Measurements from ENCODE around the gene KTN1. TPM values are rescaled to one million over a fixed set of nuclear protein-coding genes. Genes with fewer than 3 reads are reported as not detected.

Gene KTN1
- total RNA-seq, 1 donor from 2014 or later = 179 TPM

- ATAC-seq = peak; percentile 67
- TF ChIP-seq CTCF (IDR thresholded peaks at IDR 0.05) = no peak
- Histone ChIP-seq H3K4me1 (peaks cover 36% of the 10 kb centered on the region), H3K4me3 (peak overlapping the region; percentile 76), H3K27me3 (no peaks in the 10 kb centered on the region), H3K36me3 (no peaks in the 10 kb centered on the region), H3K27ac (peak overlapping the region; percentile 91), H3K9me3 (no peaks in the 10 kb centered on the region)
- DNase-seq = peak; percentile 79
- intact Hi-C loops (cut with DNase I) = no loop called here
These were observed 699 bp downstream of the KTN1 start for GRCh38 chr14:55580470-55581341.

- no peak for TF ChIP-seq CTCF (IDR thresholded peaks at IDR 0.05)
- no peak for ATAC-seq
- peak overlapping the region; percentile 76 for H3K4me3 ChIP-seq
- intact Hi-C loops (cut with DNase I) = no loop called here
- H3K9me3 ChIP-seq = no peaks in the 10 kb centered on the region
- peaks cover 41% of the 10 kb centered on the region for H3K4me1 ChIP-seq
- H3K36me3 ChIP-seq = no peaks in the 10 kb centered on the region
- no peaks in the 10 kb centered on the region for H3K27me3 ChIP-seq
- DNase-seq = no peak
- peak overlapping the region; percentile 91 for H3K27ac ChIP-seq
These were observed 1.4 kb downstream of the KTN1 start for GRCh38 chr14:55581342-55581771.

- Histone ChIP-seq H3K4me3 (no peak overlapping the region), H3K27ac (no peak overlapping the region), H3K27me3 (no peaks in the 10 kb centered on the region), H3K36me3 (no peaks in the 10 kb centered on the region), H3K4me1 (peaks cover 47% of the 10 kb centered on the region), H3K9me3 (no peaks in the 10 kb centered on the region)
- TF ChIP-seq CTCF (IDR thresholded peaks at IDR 0.05) = no peak
- intact Hi-C loops (cut with DNase I) = no loop called here
- ATAC-seq (no peak), DNase-seq (no peak)
These were observed 2.7 kb downstream of the KTN1 start for GRCh38 chr14:55582746-55583145.

GRCh38 chr14:55583942-55584468, 4.0 kb downstream of the KTN1 start:
- Histone ChIP-seq H3K27me3 (no peaks in the 10 kb centered on the region), H3K9me3 (no peaks in the 10 kb centered on the region), H3K27ac (no peak overlapping the region), H3K36me3 (no peaks in the 10 kb centered on the region), H3K4me3 (no peak overlapping the region), H3K4me1 (peaks cover 56% of the 10 kb centered on the region)
- intact Hi-C loops (cut with DNase I) = no loop called here
- no peak for TF ChIP-seq CTCF (IDR thresholded peaks at IDR 0.05)
- ATAC-seq (no peak), DNase-seq (no peak)

GRCh38 chr14:55585854-55586253, 5.8 kb downstream of the KTN1 start:
- H3K4me3 ChIP-seq = no peak overlapping the region
- H3K4me1 ChIP-seq = peaks cover 56% of the 10 kb centered on the region
- no peak for TF ChIP-seq CTCF (IDR thresholded peaks at IDR 0.05)
- no peaks in the 10 kb centered on the region for H3K9me3 ChIP-seq
- DNase-seq = no peak
- intact Hi-C loops (cut with DNase I) = no loop called here
- no peaks in the 10 kb centered on the region for H3K27me3 ChIP-seq
- H3K36me3 ChIP-seq = no peaks in the 10 kb centered on the region
- no peak for ATAC-seq
- H3K27ac ChIP-seq = no peak overlapping the region

All from upper lobe of right lung (tissue), 1 donor.